ENCODE data around the gene ELK3. TPM values are rescaled to one million over a fixed set of nuclear protein-coding genes. Genes with fewer than 3 reads are reported as not detected.
A peak's percentile ranks its signal among the peaks of the same experiment; 100 is the strongest.

ELK3 gene
- polyA plus RNA-seq, 3 donors = 47.1 to 59.4 (median 55.9) TPM

DNA sequence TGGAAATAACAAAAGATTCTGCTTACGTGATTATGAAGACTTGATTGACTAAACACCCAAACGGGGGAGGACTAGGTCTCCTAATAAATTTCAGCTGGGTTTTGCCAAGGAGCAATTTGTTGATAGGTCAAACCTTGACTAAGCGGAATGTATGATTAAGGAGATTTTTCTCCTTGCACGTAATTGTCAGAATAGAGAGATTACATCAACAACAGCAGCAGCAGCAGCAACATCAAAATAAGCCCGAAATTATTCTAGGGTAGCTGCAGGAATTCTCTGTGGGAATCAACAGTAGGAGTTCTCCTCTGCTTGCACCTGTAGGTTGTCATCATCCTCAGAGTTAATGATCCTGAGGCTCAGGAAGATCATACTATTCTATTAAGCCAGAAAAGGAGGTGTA lies 10.2 kb downstream of the ELK3 start:
- no peak for DNase-seq (ENCODE audit: extremely low read depth in 1 of 11, low read depth in 9 of 11, low spot score in 4 of 11)

DNA sequence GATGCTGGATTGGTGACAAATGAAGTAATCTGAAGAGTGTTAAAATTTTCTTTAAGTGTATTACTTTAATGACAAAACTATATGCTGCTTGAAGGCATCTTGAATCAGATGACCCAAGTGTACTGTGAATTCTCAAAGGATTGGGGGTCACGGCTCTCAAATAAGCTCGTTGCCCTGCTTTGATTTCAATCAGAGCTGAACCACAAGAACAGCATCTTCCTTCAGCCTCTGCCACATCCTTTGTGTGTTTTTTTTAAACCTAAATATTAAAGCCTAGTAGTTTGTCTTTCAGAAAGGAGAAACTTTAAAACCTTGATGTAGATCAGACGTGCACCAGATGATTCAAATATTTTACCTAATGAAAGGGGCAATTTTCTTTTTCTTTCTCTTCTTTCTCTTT lies 11.7 kb downstream of the ELK3 start:
- no peak for DNase-seq (ENCODE audit: extremely low read depth in 1 of 11, low read depth in 9 of 11, low spot score in 4 of 11)

DNA sequence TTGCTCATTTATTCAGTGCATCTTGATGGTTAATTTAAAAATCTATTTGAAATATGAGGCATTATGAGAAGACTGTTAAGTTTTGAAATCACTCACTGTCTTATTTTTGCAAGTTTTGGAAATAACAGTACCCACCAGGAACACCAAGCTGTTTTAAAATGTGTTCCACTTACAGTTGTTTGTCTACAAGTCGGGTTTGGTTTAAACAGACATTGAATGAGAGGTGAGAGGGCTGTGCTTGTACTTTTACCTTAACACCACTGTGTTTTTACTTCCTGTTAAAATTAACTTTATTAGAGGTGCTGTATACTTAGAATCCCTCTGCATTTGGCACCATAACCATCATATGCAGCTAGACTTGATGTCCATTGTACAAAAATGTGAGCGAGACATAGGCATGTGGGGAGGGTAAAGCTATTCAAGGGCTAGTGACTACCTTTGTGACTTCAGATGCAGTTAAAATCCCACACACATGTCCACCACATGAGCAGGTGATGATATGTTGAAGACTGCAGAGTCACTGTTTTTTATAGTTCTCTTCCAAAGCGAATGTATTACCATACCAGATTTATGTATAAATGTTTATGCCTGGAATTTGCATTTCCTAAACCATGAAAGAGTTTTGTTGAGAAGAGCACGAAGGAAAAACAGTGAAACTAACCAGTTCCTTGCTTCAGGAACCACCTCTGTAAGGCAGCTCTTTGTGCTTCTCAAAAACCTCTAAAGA lies 12.9 kb downstream of the ELK3 start:
- DNase-seq (ENCODE audit: extremely low read depth in 1 of 11, low read depth in 9 of 11, low spot score in 4 of 11) = no peak

DNA sequence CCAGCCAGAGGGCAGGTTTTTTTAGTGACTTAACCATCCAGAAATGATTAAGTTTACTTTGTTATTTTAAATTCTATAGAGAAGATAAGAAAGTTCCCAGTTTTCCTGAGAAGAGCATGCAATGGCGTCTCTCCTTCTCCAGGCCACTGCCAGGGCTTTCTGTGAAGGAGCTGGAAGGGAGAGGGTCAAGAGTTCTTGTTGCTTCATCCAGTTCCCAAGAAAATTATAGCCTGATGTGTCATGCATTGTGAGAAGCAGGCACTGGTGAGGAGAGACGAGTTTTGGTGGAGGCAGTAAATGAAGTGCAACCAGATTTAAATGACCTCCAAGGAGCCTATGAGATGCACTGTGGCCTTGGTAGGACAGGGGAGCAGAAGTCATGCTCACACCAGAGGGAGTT lies 14.2 kb downstream of the ELK3 start:
- DNase-seq (ENCODE audit: extremely low read depth in 1 of 11, low read depth in 9 of 11, low spot score in 4 of 11) = no peak

DNA sequence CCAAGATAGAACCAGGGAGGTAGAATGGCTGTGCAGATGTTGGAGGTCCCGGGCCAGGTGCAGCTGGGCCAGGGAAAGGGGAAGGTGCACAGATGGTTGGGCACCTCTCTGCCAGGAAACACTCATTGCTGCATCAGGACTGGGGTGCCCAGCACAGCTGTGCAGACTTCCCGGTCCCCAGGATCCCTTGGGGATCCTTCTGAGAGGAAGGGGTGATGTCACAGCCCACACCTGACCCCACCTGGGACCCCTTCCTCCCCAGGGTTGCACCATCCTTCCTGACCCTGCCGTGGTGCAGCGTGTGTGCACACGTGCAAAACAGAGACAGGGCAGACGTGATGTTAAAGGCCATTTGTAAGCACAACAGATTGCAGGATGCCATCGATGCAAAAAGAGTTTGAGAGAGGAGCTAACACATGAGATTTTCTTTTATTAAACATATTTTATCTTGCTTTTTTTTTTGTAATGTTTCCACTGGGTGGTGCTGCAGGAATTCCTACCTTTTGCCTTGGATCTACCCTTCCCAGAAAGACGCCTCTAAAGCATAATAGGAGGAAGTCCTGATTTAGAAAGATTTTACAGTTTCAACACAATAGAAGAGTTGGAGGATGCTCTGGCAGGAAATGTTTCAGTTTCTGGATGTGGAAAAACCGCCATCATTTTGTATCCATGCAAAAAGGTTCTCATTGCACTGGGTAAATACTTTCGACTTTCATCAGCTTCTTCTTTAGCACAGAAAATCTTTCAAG lies 14.8 kb downstream of the ELK3 start:
- DNase-seq (ENCODE audit: extremely low read depth in 1 of 11, low read depth in 9 of 11, low spot score in 4 of 11) = no peak

DNA sequence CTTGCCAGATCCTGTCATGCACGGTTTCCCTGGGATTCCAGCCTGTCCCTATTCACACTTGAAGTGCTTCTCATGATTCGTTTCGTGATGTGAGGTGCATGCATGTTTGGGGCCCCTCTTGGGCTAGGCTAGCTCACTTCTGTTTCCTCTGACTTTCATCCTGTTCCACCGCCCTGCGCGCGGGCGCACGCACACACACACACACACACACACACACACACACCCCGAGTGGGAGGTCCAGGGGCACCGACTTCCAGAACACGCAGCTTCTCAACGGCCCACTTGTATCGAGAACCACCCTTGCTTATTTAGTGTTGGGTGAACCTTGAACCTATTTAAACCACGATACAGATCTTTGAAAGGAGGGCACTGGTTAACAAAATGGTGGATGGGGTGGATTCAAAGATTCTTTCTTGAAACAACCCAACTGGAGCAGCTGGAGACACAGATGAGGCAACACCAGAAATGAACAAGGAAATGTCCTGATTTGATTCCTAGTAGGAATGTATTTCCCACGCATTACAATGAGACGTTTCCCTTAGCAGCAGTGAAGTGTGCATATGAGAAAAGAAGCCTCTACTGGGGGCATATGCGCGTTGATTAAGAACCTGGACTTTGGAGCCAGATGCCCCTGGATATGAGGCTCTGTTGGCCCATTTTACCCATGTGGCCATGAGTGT lies 16.3 kb downstream of the ELK3 start:
- no peak for DNase-seq (ENCODE audit: extremely low read depth in 1 of 11, low read depth in 9 of 11, low spot score in 4 of 11)

DNA sequence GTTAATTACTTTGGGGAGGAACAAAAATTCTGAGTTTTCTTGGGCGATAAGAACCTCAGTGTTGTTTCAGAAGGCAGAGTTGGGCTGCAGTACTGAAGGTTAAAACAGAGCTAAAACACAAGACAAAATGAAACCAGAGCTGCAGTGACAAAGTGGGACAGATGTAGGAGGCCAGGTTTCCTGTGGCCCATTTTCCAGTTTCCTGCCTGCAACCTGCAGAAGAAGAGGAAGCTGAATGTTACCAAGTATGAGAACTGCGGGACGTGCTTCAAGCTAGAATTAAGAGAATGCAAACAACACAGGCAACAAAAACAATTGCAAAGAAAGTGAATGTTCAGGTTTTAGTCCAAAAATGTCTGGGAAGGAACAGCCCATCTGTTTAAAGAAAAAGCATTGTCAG lies 17.8 kb downstream of the ELK3 start:
- DNase-seq (ENCODE audit: extremely low read depth in 1 of 11, low read depth in 9 of 11, low spot score in 4 of 11) = no peak

DNA sequence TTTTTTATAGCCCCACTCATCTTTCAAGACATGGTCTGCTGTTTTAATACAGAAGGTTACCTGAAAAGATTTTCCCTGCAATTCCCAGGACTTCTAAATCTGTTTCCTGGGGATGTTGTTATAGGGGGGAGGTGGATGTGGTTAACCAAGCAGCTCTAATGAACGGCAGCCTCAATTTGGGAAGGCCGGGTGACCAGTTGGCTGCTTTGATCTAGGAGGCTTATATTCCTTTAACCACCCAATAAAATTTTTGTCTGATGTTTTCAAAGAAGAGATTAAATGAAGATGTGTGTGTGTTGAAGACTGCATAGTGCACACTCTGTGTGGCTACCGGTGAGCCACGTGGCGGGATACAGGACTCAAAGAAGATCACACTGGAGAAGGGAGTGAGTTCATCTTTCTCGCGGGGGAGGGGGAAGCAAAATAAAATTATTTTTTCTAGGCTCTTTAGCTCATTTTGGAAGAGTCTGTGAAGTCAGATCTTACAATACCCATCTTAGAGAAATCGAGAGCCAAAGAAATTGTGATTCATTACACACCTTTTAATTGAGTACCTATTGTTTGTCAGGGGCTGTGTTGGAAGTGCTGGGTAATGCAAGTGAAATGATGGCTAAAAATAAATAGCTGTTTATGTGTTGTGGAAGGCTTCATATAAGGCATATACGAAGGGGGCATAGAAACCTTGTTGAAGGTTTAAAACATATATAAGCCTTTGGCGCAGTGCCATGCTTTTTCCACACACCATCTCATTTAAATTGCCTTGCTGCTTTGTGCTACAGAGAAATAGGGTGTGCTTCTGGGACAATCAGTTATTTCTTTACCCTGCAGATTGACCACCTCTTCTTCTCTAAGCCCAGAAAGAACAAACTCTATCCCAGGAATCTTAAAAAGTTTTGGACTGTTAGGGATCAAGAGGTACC lies 18.5 kb downstream of the ELK3 start:
- DNase-seq (ENCODE audit: extremely low read depth in 1 of 11, low read depth in 9 of 11, low spot score in 4 of 11) = no peak

DNA sequence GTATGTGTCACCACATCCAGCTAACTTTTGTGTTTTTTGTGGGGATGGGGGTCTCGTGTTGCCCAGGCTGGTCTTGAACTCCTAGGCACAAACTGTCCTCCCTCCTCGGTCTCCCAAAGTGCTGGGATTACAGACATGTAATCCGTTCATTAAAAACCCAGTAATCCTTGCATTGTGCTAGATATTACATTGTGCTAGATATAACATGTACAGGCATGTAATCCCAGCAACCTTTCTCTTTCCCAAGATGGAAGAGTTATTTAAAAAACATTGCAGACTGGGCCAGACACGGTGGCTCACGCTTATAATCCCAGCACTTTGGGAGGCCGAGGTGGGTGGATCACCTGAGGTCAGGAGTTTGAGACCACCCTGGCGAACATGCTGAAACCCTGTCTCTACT lies 19.7 kb downstream of the ELK3 start:
- no peak for DNase-seq (ENCODE audit: extremely low read depth in 1 of 11, low read depth in 9 of 11, low spot score in 4 of 11)

DNA sequence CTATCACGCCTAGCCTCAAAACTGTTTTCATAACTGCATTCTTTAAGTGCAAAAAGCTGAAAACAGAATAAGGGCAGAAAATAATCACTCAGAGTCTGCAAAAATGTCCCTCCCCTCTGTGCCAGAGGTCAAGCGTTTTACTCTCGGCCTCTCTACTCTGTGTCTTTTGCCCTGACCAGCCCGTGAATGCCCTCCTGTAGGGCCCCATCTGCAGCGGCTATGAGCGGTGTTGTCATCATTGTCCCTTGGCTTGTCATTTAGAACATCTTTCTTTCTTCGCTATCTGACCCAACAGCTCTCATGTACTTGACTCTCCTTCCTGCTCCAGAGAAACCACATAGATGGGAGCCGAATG lies 21.7 kb downstream of the ELK3 start:
- no peak for DNase-seq (ENCODE audit: extremely low read depth in 1 of 11, low read depth in 9 of 11, low spot score in 4 of 11)

DNA sequence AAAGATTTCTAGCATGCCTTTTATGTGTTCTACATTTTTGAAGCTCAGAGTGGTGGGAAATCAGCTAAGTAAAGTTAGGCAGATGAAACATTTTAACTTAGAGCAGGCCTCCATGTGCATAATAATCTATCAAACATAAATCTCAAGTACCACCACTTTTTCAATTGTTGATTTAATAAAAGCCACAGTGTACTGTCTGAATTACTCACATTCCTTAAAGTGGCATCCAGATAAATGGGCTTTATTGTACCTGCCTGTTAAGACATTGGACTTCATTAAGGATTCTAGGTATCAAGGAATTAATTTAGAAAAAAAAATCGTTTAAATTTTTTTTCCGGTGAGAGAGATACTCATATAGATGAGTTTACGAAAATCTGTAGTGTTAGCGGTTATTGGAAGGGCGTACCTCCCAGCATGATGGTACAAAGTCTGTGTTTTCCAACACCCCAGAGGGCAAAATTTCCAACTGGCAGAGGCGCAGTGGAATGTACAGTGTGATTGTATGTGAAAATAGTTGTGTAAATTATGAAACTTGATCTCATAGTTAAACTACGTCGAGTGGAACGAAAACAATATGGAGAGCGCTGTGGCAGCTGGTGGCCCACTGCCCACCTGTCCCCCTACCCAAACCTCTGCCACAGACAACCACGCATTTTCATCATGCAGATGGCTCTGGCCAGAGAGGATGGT lies 25.0 kb downstream of the ELK3 start:
- no peak for DNase-seq (ENCODE audit: extremely low read depth in 1 of 11, low read depth in 9 of 11, low spot score in 4 of 11)

DNA sequence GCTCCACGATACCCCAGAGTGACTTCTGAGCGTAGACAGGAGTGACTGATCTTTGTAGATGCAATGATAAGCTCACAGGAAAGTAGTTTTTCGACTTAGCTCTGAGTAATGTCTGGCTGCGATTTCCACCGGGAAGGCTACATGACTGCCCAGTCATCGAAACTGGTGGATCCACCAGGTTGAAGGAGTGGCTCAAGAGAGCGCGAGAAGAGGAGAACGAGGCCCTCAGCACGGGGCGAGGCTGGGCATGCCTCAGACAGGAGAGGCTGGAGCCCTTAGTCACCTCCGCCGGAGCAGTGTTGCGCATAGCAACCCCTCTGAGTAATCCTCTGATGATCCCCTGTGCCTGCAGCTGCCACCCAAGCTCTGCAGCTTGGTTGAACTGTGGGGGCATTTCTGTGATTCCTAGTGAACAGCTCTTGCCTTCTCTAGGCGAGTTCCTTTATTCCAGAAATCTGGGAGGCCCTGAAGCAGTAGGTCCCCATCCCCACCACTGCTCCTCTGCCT lies 25.6 kb downstream of the ELK3 start:
- DNase-seq (ENCODE audit: extremely low read depth in 1 of 11, low read depth in 9 of 11, low spot score in 4 of 11) = no peak

DNA sequence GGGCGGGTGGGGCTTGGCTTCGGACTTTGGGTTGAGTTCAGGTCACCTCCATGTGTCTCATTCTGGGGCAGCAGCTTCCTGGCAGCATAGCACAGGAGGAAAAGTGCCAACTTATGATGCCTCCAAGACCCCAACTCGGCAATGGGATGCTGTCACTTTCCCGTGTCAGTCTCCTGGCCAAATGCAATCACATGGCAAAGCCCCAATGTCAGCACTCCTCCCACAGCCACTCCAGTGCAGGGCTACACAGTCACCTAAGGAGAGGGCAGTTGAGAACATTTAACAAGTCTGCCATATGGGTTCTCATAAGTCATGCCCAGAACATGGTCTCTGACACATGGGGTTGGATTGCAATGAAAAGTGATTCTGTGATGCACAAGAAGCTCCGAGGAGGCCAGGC lies 26.7 kb downstream of the ELK3 start:
- DNase-seq (ENCODE audit: extremely low read depth in 1 of 11, low read depth in 9 of 11, low spot score in 4 of 11) = no peak

DNA sequence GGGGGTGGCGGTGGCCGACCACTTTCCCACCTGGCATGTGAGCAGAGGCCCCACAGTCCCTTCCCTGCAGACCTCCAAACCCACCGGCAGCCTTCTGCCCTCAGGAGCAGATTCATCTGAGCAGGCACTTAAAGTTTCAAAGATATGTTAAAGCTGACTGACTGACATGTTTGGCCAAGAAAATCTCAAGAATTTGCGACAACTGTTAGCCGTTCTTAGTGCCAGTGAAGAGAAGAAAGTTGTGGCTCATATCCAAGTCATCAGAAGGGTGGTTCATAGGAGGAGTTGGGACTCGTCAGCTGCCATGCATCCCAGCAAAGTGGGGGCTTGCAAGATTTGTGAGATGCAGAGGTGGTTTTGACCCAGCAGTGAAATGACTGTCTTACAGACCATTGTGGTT lies 27.2 kb downstream of the ELK3 start:
- DNase-seq (ENCODE audit: extremely low read depth in 1 of 11, low read depth in 9 of 11, low spot score in 4 of 11) = no peak

DNA sequence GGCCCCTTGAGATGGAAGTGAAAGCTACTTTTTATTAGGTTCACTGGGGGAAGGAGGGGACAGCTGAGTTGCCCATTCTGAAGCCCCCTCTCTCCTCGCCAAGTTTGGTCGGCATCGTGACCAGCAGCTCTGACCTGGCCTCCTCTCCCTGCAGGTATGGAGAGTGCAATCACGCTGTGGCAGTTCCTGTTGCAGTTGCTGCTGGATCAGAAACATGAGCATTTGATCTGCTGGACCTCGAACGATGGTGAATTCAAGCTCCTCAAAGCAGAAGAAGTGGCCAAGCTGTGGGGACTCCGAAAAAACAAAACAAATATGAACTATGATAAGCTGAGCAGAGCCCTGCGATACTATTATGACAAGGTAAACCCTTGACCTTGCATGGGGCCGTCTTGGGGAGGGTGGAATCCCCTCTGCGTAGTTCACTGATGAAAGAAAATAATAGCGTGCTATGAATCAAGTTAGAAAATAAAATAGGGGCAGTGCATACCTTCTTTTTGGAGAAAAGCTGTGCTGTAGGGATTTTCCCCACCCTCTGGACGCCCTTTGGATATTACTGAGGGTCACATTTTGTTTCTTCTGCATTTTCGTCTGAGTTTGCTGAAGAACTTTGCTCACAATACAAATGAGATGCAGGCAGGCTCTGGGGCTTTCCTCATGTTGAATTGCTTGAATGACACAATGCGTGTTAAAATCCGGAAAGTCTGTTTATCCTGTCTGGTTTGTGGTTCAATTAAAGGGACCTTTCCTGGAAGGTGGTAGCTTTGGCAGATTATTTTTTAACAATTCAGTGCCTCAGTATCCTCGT lies 29.4 kb downstream of the ELK3 start:
- no peak for DNase-seq (ENCODE audit: extremely low read depth in 1 of 11, low read depth in 9 of 11, low spot score in 4 of 11)

DNA sequence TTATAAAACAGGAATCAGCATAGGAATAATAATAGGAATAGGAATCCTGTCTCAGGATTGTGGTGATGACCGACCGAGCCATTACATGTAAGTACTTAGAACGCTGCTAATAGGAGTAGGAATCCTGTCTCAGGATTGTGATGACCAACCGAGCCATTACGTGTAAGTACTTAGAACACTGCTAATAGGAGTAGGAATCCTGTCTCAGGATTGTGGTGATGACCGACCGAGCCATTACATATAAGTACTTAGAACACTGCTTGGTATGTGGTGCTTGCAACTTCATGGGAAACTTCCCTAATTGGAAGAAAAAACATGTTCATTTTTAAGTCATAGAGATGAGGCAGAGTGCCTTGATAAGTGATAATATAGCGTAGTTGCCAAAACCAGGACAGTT lies 30.0 kb downstream of the ELK3 start:
- no peak for DNase-seq (ENCODE audit: extremely low read depth in 1 of 11, low read depth in 9 of 11, low spot score in 4 of 11)

DNA sequence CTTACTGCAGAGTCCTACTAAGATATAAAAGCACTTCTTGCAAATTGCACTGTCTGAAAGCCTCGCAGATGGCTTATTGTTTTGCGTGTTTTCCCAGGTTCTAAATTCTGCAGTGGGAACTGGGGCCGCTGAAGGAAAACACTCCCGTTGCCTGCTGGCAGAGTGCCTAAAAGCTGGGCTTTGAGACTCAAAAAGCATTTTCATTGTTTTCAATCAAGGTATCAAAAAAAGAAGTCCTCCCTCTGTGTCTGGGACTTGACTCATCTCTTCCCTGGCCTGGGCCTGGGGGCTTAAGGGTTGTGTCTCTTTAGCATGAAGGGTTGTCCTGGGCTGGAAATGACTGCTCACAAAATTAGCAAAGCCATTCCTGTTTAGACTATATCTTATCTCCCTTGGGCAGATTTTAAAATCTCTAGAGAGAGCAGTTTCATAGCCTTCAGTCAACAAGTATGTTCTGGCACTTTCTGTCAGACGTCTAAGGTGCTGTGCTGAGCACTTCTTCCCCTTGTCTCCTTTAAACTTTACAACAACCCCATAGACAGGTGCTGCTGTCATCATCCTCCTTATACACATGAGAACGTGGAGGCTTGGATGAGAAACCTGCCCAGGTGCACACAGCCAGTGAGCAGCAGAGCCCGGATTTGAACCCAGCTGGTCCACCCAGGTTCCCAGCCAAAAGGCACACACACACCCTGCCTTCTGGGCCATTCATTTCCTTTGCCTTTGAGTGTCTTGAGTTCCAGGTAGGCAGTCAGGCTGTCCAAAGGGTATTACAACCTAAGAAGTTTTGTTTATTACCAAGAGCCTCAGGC lies 31.1 kb downstream of the ELK3 start:
- DNase-seq (ENCODE audit: extremely low read depth in 1 of 11, low read depth in 9 of 11, low spot score in 4 of 11) = peak in 1 of 11 donors; percentile 43
